Measurements from ENCODE around the gene FBXO28.

- no peak for TF ChIP-seq CTCF (conservative IDR thresholded peaks at IDR 0.05)
- no peak for TF ChIP-seq ZFX (IDR thresholded peaks at IDR 0.05)
Measured at GRCh38 chr1:224132901-224133300, 19.0 kb downstream of the FBXO28 start.

All from C4-2B (cell line).